Trophoblast cell (in vitro differentiated cells and primary cell): ENCODE results near the gene LENEP.
A peak's percentile ranks its signal among the peaks of the same experiment; 100 is the strongest.

Experiments
- DNase-seq, 2 donors: peaks; one replicate each; pipeline ENCODE4 v3.0.0-alpha.2; 2016
- H2AFZ ChIP-seq: 2 replicates; pipeline ENCODE4 v1.6.1; 2013; ENCODE audit warnings: low read length, moderate library complexity, mild to moderate bottlenecking; ENCODE audit not compliant: insufficient read depth, poor library complexity
- H2AK5ac ChIP-seq: 2 replicates; pipeline ENCODE4 v1.6.1; 2013; ENCODE audit warnings: mild to moderate bottlenecking, low read length
- H2BK120ac ChIP-seq: 2 replicates; pipeline ENCODE4 v1.6.1; 2013; ENCODE audit warnings: low read length, mild to moderate bottlenecking, moderate library complexity; ENCODE audit not compliant: insufficient read depth, poor library complexity
- H2BK12ac ChIP-seq: 2 replicates; pipeline ENCODE4 v1.6.1; 2013; ENCODE audit warnings: mild to moderate bottlenecking, low read length, moderate library complexity
- H2BK5ac ChIP-seq: 2 replicates; pipeline ENCODE4 v1.6.1; 2013; ENCODE audit warnings: low read length, low read depth, moderate library complexity, mild to moderate bottlenecking; ENCODE audit not compliant: poor library complexity
- H3K14ac ChIP-seq: 2 replicates; pipeline ENCODE4 v1.6.1; 2013; ENCODE audit warnings: mild to moderate bottlenecking, low read length
- H3K18ac ChIP-seq: 2 replicates; pipeline ENCODE4 v1.6.1; 2013; ENCODE audit warnings: mild to moderate bottlenecking, low read length
- H3K23ac ChIP-seq: 2 replicates; pipeline ENCODE4 v1.6.1; 2013; ENCODE audit warnings: low read length
- H3K27ac ChIP-seq: 2 replicates; pipeline ENCODE4 v1.5.1; 2013; ENCODE audit warnings: low read depth, mild to moderate bottlenecking, inconsistent platforms, low read length, moderate library complexity
- H3K27me3 ChIP-seq: 2 replicates; pipeline ENCODE4 v1.6.1; 2013; ENCODE audit warnings: inconsistent platforms, mild to moderate bottlenecking, low read length, moderate library complexity; ENCODE audit not compliant: insufficient read depth
- H3K36me3 ChIP-seq, 2 experiments: 1 replicate in 1 of 2; 2 replicates in 1 of 2; pipeline ENCODE4 v1.6.1; 2013; ENCODE audit warnings: low read length in 2 of 2, mild to moderate bottlenecking in 2 of 2, moderate library complexity in 1 of 2; ENCODE audit not compliant: insufficient read depth in 2 of 2, control insufficient read depth in 1 of 2
- H3K4ac ChIP-seq: 2 replicates; pipeline ENCODE4 v1.6.1; 2013; ENCODE audit warnings: low read depth, mild to moderate bottlenecking, low read length, moderate library complexity
- H3K4me1 ChIP-seq, 2 experiments: 1 replicate in 1 of 2; 2 replicates in 1 of 2; pipeline ENCODE4 v1.6.1; 2013; ENCODE audit warnings: low read length in 2 of 2, mild to moderate bottlenecking in 2 of 2, moderate library complexity in 1 of 2; ENCODE audit not compliant: insufficient read depth in 2 of 2, control insufficient read depth in 1 of 2
- H3K4me2 ChIP-seq: 2 replicates; pipeline ENCODE4 v1.6.1; 2013; ENCODE audit warnings: inconsistent platforms, mild to moderate bottlenecking, low read length, moderate library complexity
- H3K4me3 ChIP-seq: 2 replicates; pipeline ENCODE4 v1.5.1; 2013; ENCODE audit warnings: mild to moderate bottlenecking, low read depth, low read length, inconsistent platforms
- H3K79me1 ChIP-seq: one replicate; pipeline ENCODE4 v1.6.1; 2013; ENCODE audit warnings: low read length
- H3K79me2 ChIP-seq: 2 replicates; pipeline ENCODE4 v1.6.1; 2013; ENCODE audit warnings: low read length, mild to moderate bottlenecking; ENCODE audit not compliant: control insufficient read depth, insufficient read depth, poor library complexity
- H3K9ac ChIP-seq: 2 replicates; pipeline ENCODE4 v1.6.1; 2013; ENCODE audit warnings: mild to moderate bottlenecking, low read length
- H3K9me3 ChIP-seq: 2 replicates; pipeline ENCODE4 v1.6.1; 2013; ENCODE audit warnings: low read depth, mild to moderate bottlenecking, control low read depth, inconsistent platforms, low read length; ENCODE audit not compliant: insufficient read depth
- H4K12ac ChIP-seq: 2 replicates; pipeline ENCODE4 v1.6.1; 2013; ENCODE audit warnings: low read depth, mild to moderate bottlenecking, low read length, moderate library complexity
- H4K8ac ChIP-seq: 2 replicates; pipeline ENCODE4 v1.6.1; 2013; ENCODE audit warnings: low read depth, mild to moderate bottlenecking, low read length, moderate library complexity
- H4K91ac ChIP-seq: one replicate; pipeline ENCODE4 v1.6.1; 2013; ENCODE audit warnings: low read depth, mild to moderate bottlenecking, low read length, moderate library complexity
- WGBS: extraction: QIAGEN DNeasy Blood & Tissue Kit; methylation state at CpG from one replicate; pipeline ENCODE4 v1.1.7; 2013; ENCODE audit warnings: missing lambda C conversion rate; ENCODE audit not compliant: insufficient read length, insufficient coverage; ENCODE audit errors: extremely low coverage; 5-methylcytosine and 5-hydroxymethylcytosine counted together

Gene LENEP

DNA sequence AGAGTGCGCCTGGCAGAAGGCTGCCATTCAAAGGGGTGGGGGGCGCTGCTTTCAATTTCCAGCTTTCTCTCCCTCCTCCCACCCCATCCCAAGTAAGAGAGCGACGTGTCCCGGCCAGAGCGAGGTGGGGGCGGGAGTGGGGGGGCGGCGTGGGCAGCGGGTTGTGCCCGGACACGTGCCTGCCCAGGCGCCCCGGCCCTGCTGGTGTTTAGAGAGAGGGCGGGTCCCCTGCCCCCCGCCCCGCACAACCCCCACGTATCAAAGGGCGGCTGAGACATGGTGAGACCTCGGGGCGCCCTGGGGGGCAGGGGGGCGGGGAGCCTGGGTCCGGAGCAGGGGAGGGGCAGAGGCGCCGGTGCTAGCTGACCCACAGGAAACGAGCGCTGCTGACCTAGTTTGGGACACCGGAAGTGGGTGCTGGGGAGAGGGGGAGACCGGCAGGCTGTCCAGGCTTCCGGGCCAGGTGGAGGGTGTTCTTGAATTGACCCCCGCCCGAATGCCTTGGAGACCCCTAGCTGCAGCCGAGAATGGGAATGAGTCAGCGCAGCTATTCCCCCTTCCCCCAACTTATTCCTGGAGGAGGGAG is 10.5 kb downstream of the LENEP start:
- Histone ChIP-seq H3K4me3 (peak overlapping the region; percentile 93), H3K27me3 (no peaks in the 10 kb centered on the region), H3K4me2 (peak overlapping the region; percentile 95), H2BK5ac (peak overlapping the region; percentile 95), H3K18ac (peak overlapping the region; percentile 73), H3K4me1 (peaks cover 22 to 28% of the 10 kb centered on the region in 2 experiments), H3K79me1 (peaks cover 36% of the 10 kb centered on the region), H3K9ac (peak overlapping the region; percentile 44), H2AK5ac (peak overlapping the region; percentile 9), H3K23ac (no peak overlapping the region), H3K4ac (peak overlapping the region; percentile 98), H4K12ac (peak overlapping the region; percentile 2), H2AFZ (peak overlapping the region; percentile 26), H4K91ac (peak overlapping the region; percentile 97), H4K8ac (peak overlapping the region; percentile 23), H3K14ac (peak overlapping the region; percentile 69), H3K36me3 (peaks cover 0 to 7% of the 10 kb centered on the region in 2 experiments), H2BK12ac (peak overlapping the region; percentile 1), H2BK120ac (peak overlapping the region; percentile 96), H3K27ac (peak overlapping the region; percentile 89), H3K9me3 (no peaks in the 10 kb centered on the region), H3K79me2 (peaks cover 18% of the 10 kb centered on the region)
- no CpG with 5 or more reads among the region's 34 CpGs for WGBS
- DNase-seq, result no peak

DNA sequence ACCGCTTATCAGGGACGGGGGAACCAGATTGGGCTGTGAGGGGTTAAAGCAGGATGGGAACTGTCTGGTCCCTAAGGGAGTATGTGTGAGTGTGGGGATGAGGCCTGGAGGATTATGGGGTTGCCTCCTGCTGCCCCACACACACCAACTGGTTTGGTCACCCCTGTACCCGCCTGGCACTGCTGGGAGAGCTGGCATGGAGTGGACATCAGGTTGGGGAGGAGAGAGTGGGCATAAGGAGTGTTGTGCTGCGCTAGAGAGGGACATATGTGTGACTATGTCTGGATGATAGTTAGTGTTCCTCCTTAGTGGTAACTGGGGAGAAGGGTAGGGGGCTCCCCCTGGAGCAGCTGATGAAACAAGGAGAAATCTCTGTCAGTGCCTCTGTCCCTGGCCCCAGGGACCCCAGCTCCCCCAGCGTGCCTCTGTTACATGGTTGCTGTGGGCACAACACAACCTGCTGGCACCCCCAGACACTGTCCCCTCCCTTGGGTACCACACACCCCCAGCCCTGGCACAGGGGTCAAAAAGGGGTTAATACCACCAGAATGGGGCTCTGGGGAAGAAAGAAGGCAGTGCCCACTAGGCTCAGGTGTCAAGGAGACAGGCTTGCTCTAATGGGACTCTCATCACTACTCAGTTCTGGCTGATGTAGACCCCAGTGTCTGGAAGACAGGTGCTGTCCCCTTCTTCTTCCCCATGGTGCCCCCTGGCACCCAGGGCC is 11.1 kb downstream of the LENEP start:
- peak overlapping the region; percentile 55 for H2BK120ac ChIP-seq
- peak overlapping the region; percentile 69 for H3K14ac ChIP-seq
- H2BK12ac ChIP-seq, result peak overlapping the region; percentile 51
- H4K8ac ChIP-seq, result peak overlapping the region; percentile 7
- no CpG with 5 or more reads among the region's 5 CpGs for WGBS
- H3K4me2 ChIP-seq, result peak overlapping the region; percentile 95
- no peaks in the 10 kb centered on the region for H3K27me3 ChIP-seq
- peak overlapping the region; percentile 97 for H4K91ac ChIP-seq
- H2BK5ac ChIP-seq, result peak overlapping the region; percentile 1
- H3K4ac ChIP-seq, result peak overlapping the region; percentile 8
- H3K4me3 ChIP-seq, result peak overlapping the region; percentile 93
- H3K36me3 ChIP-seq, result peaks cover 0 to 7% of the 10 kb centered on the region in 2 experiments
- no peak for DNase-seq
- peak overlapping the region; percentile 20 for H3K27ac ChIP-seq
- H2AFZ ChIP-seq, result peak overlapping the region; percentile 26
- peak overlapping the region; percentile 34 for H4K12ac ChIP-seq
- H3K18ac ChIP-seq, result peak overlapping the region; percentile 73
- peaks cover 36% of the 10 kb centered on the region for H3K79me1 ChIP-seq
- peak overlapping the region; percentile 23 for H3K23ac ChIP-seq
- peaks cover 21 to 27% of the 10 kb centered on the region in 2 experiments for H3K4me1 ChIP-seq
- peak overlapping the region; percentile 44 for H2AK5ac ChIP-seq
- H3K79me2 ChIP-seq, result peaks cover 22% of the 10 kb centered on the region
- no peak overlapping the region for H3K9ac ChIP-seq
- no peaks in the 10 kb centered on the region for H3K9me3 ChIP-seq

- peaks cover 15 to 20% of the 10 kb centered on the region in 2 experiments for H3K4me1 ChIP-seq
- H2BK5ac ChIP-seq, result no peak overlapping the region
- WGBS, result no CpG with 5 or more reads among the region's 17 CpGs
- H2AFZ ChIP-seq, result no peak overlapping the region
- H2BK12ac ChIP-seq, result no peak overlapping the region
- no peak overlapping the region for H3K23ac ChIP-seq
- H3K4me2 ChIP-seq, result no peak overlapping the region
- no peak for DNase-seq
- no peaks in the 10 kb centered on the region for H3K27me3 ChIP-seq
- H3K79me2 ChIP-seq, result peaks cover 20% of the 10 kb centered on the region
- no peaks in the 10 kb centered on the region for H3K9me3 ChIP-seq
- H4K8ac ChIP-seq, result no peak overlapping the region
- H2AK5ac ChIP-seq, result no peak overlapping the region
- no peak overlapping the region for H2BK120ac ChIP-seq
- no peak overlapping the region for H3K4me3 ChIP-seq
- H3K9ac ChIP-seq, result no peak overlapping the region
- no peak overlapping the region for H4K12ac ChIP-seq
- H3K79me1 ChIP-seq, result peaks cover 31% of the 10 kb centered on the region
- peaks cover 0 to 7% of the 10 kb centered on the region in 2 experiments for H3K36me3 ChIP-seq
- no peak overlapping the region for H3K18ac ChIP-seq
- H4K91ac ChIP-seq, result no peak overlapping the region
- no peak overlapping the region for H3K27ac ChIP-seq
- H3K4ac ChIP-seq, result peak overlapping the region; percentile 60
- no peak overlapping the region for H3K14ac ChIP-seq
Observed at GRCh38 chr1:155005076-155006011, 12.0 kb downstream of the LENEP start.

DNA sequence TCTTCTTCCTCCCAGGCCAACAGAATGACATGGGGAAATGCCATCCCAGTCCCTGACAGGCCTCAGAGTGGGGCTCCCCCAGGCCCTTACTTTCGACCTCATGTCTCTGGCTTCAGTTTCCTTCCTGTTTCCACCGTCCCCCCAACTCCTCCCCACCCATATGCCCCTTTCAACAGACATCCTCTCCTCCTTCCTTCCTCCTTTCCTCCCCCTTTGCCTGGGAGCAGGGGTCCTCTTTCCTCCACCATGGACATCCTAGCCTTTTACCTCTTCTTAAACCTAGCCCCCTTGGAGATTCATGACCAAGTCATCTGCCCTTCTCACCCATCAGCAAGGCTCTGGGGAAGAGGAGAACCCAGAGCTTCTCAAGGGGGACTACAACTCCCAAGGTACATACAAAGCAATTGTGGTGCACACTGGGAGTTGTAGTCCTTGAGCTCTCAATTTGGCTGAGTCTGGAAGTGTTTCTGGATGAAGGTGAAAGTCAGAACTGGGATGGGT is 13.3 kb downstream of the LENEP start:
- Histone ChIP-seq H3K27ac (no peak overlapping the region), H4K12ac (no peak overlapping the region), H3K9me3 (no peaks in the 10 kb centered on the region), H4K91ac (no peak overlapping the region), H3K79me2 (peaks cover 18% of the 10 kb centered on the region), H3K4me2 (no peak overlapping the region), H4K8ac (no peak overlapping the region), H3K23ac (no peak overlapping the region), H2BK5ac (no peak overlapping the region), H3K4me3 (no peak overlapping the region), H2AK5ac (no peak overlapping the region), H3K18ac (no peak overlapping the region), H2BK12ac (no peak overlapping the region), H3K14ac (no peak overlapping the region), H2BK120ac (no peak overlapping the region), H3K36me3 (peaks cover 3 to 9% of the 10 kb centered on the region in 2 experiments), H3K79me1 (peaks cover 20% of the 10 kb centered on the region), H3K4ac (peak overlapping the region; percentile 53), H3K4me1 (peaks cover 15 to 16% of the 10 kb centered on the region in 2 experiments), H2AFZ (no peak overlapping the region), H3K27me3 (no peaks in the 10 kb centered on the region), H3K9ac (no peak overlapping the region)
- DNase-seq, result no peak
- WGBS, result no CpG with 5 or more reads among the region's 2 CpGs
